Endothelial cell of umbilical vein (primary cell): Measurements from ENCODE around the gene LCMT2.

Experiments
- EZH2 ChIP-seq: IDR thresholded peaks from 2 replicates; pipeline ENCODE4 v1.6.1; 2012; ENCODE audit warnings: borderline replicate concordance, low read depth, mild to moderate bottlenecking, moderate library complexity, low read length, inconsistent platforms; ENCODE audit not compliant: severe bottlenecking
- POLR2A ChIP-seq: IDR thresholded peaks from 2 replicates; pipeline ENCODE4 v1.6.1; 2012; ENCODE audit warnings: low read depth, mild to moderate bottlenecking, control low read depth, low read length
- POLR2AphosphoS5 ChIP-seq: IDR thresholded peaks from 2 replicates; pipeline ENCODE4 v1.6.1; 2012; ENCODE audit warnings: low read depth, mild to moderate bottlenecking, control low read depth, low read length, moderate library complexity; ENCODE audit not compliant: insufficient read depth
- TF ChIP-seq, protein P1 (sequence below), 2 donors: IDR thresholded peaks; 1 replicate in 1 of 2; 2 replicates in 1 of 2; pipeline ENCODE4 v1.5.1; 2011; ENCODE audit warnings: low read length in 2 of 2, mild to moderate bottlenecking in 2 of 2, moderate library complexity in 2 of 2, control low read depth in 1 of 2, inconsistent platforms in 1 of 2, low read depth in 1 of 2; ENCODE audit not compliant: insufficient read depth in 1 of 2; ENCODE audit errors: extremely low read depth in 1 of 2

DNA sequence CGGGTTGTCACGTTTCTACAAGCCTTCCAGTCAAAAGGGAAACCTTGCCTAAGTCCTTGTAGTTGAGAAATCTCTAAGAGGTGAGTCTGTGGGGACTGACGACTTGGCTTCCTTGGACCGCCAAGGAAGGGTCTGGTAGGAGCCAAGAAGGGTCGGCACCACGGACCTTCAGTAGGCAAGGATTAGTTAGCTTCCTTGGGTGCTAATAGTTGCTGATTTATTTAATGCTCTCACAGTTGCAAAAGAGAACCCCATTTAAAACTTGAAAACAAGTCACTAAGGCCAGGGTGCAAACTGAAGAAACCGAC lies 361 bp upstream of the LCMT2 start:
- TF ChIP-seq, protein P1, sequence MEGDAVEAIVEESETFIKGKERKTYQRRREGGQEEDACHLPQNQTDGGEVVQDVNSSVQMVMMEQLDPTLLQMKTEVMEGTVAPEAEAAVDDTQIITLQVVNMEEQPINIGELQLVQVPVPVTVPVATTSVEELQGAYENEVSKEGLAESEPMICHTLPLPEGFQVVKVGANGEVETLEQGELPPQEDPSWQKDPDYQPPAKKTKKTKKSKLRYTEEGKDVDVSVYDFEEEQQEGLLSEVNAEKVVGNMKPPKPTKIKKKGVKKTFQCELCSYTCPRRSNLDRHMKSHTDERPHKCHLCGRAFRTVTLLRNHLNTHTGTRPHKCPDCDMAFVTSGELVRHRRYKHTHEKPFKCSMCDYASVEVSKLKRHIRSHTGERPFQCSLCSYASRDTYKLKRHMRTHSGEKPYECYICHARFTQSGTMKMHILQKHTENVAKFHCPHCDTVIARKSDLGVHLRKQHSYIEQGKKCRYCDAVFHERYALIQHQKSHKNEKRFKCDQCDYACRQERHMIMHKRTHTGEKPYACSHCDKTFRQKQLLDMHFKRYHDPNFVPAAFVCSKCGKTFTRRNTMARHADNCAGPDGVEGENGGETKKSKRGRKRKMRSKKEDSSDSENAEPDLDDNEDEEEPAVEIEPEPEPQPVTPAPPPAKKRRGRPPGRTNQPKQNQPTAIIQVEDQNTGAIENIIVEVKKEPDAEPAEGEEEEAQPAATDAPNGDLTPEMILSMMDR (IDR thresholded peaks at IDR 0.05; ENCODE audit: extremely low read depth in 1 of 2, insufficient read depth in 1 of 2, low read depth in 1 of 2, low read length in 2 of 2) = no peak
- TF ChIP-seq POLR2AphosphoS5 = no peak
- TF ChIP-seq POLR2A = no peak
- TF ChIP-seq EZH2 = no peak
